Stimulated activated CD8-positive, alpha-beta memory T cell treated with anti-CD3 and anti-CD28 coated beads, Interleukin-15, amount 100 ng/mL, for 48 hours (primary cell): ENCODE measurements around the gene EHD2.
"Not testable (repeated sequence)": the region's sequence is repeated elsewhere in the genome, so short reads cannot be mapped to it uniquely, and the experiment has no call there.

Experiments used
- DNase-seq, 2 donors: peaks; one replicate each; pipeline ENCODE4 v3.0.0-alpha.2; 2020; ENCODE audit warnings: low read depth in 2 of 2

EHD2 gene

DNA sequence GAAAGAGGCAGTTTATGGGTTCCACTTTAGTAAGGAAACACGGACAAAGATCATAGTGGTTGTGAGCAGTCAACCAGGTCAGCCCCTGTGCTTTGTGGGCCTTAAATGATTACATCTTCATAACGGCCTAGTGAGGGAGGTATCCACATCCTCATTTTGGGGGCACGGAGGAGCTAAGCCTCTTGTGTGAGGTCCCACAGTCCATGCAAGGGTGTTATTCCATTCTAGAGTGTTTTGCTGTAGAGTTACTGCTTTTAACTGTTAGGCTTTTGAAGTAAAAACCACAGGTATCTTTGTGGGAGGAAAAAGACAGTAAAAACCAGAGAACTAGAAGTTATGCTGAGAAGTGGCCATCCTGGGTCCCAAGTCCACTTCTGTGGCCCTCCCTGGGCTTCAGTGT lies 36.1 kb downstream of the EHD2 start:
- DNase-seq = no peak

DNA sequence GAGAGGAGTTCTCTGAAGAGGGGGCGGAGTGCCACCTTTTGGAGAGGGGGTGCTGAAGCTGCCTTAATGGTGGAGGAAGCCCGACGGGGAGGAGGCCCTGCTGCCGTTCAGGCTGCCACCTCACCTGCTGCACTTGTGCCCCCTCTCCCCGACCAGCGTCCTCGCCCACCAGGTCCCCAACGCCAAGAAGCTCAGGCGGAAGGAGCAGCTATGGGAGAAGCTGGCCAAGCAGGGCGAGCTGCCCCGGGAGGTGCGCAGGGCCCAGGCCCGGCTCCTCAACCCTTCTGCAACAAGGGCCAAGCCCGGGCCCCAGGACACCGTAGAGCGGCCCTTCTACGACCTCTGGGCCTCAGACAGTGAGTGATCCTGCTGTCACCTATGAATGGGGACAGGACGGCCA lies 37.5 kb downstream of the EHD2 start:
- no peak for DNase-seq

DNA sequence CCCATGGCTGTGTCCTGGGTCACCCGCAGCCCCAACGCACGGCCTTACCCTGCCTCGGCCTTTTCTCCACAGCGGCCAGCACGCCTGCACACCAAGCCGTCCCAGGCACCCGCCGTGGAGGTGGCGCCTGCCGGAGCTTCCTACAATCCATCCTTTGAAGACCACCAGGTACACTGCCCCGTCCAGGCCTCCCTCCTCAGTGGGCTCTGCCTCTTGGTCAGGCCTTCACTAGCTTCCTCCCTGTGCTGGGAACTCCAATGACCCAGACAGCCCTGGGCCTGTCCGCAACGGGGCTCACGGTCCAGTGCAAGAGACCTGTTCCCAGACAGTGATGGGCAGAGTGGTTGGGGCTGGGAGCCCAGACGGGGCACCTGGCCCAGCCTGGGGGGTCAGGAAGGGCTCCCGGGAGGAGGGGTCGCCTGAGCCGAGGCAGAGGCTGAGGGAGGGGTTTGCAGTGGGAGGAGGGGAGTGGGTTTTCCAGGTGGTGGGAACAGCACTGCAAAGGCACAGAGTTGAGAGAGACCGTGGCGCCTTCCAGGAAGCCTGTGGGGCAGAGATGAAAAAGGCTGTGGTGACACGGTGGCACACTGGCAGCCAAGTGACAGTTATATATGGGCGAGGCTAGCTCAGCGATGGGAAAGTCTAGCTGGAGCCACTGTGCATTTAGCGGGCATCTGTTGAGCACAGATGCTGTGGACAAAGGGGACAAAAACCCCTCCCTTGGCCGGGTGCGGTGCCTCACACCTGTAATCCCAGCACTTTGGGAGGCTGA lies 39.4 kb downstream of the EHD2 start:
- no peak for DNase-seq

DNA sequence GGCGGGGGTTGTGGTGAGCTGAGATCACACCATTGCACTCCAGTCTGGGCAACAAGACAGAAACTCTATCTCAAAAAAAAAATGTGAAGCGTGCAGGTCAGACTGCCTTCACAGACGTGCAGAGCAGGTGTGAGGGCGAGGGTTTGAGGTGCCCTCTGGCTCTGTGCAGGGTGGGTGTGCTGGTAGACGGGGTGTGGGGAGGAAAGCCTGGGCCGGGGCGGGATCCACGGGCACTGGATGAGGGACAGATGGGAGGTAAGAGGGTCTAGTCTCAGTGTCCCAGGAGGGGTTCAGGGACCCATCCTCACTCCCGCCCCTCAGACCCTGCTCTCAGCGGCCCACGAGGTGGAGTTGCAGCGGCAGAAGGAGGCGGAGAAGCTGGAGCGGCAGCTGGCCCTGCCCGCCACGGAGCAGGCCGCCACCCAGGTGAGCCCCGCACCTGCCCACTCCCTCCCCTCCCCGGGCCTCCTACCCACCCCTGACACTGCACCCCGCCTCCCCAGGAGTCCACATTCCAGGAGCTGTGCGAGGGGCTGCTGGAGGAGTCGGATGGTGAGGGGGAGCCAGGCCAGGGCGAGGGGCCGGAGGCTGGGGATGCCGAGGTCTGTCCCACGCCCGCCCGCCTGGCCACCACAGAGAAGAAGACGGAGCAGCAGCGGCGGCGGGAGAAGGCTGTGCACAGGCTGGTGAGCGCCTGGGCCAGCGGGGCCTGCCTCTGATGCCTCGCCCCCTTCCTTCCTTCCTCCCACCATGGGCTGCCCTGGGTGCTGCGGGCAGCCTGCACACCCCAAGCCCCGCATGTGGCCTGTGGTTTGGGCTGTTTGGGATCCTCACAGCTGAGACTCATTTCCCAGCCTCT lies 41.2 kb downstream of the EHD2 start:
- no peak for DNase-seq

DNA sequence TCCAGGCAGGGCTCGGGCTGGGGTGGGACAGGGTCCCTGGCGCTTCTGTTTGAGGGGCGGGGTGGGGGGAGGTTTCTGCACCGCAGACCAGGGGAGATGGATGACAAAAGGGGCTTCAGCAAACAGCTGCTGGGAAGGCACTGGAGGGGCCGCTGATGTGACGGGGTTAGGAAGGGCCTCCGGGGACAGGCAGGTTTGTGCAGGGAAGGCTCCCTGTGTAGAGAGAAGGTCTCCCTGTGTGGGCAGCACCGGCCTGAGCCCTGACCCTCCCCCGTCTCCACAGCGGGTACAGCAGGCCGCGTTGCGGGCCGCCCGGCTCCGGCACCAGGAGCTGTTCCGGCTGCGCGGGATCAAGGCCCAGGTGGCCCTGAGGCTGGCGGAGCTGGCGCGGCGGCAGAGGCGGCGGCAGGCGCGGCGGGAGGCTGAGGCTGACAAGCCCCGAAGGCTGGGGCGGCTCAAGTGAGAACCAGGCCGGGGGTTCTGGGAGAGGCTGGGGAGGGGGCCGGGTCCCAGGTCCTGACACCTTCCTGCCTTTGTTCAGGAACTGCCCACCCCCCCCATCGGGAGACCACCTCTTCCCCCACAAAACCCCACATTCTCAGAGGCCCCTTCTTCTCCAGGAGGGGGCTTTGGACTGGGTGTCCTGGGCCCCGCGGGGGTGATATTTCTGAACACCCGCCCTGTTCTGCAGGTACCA lies 42.0 kb downstream of the EHD2 start:
- DNase-seq = no peak

DNA sequence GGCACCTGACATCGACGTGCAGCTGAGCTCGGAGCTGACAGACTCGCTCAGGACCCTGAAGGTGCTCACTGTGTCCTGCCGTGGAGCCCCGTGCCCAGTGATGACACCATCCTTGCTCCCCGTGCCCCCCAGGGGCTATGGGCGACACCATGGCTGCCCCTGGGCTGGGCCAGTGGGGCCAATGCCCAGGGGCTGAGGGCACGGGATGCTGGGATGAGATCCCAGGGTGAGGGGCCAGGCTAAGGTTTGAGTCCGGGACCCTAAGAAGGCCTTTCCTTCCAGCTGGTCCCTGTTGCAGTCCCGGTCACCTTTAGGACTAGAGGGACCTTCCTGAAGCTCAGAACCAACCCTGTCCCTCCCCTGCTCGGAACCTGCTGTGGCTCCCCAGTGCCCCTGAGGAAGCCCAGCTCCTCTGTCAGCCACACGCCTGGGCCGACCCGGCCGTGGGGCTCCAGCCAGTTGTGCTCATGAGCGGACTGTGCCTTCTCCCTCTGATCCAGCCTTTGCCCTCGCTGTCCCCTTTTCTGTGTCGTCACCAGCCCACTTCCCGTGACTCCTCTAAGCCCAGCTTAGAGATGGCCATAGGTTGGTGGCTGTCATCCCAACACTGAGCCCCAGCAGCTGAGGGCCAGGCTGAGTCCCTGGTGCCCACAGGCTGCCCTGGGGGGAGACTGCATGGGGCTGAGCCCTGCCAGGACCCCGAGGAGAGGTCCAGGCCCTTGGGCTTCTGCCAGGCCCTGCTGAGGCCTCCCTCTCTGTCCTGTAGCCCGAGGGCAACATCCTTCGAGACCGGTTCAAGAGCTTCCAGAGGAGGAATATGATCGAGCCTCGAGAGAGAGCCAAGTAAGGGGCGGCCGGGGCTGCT lies 42.8 kb downstream of the EHD2 start:
- no peak for DNase-seq

DNA sequence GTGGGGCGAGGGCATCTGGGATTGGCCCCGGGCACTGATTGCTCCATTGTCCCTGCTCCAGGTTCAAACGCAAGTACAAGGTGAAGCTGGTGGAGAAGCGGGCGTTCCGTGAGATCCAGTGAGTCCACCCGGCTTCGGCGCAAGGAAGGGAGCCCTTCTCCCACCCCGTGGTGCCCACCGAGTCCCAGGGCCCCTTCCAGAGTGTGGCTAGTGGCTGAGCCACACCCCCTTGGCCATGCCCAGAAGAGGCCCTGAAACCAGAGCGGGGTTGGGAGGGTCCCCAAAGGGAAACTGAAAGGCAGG lies 43.4 kb downstream of the EHD2 start:
- no peak for DNase-seq

DNA sequence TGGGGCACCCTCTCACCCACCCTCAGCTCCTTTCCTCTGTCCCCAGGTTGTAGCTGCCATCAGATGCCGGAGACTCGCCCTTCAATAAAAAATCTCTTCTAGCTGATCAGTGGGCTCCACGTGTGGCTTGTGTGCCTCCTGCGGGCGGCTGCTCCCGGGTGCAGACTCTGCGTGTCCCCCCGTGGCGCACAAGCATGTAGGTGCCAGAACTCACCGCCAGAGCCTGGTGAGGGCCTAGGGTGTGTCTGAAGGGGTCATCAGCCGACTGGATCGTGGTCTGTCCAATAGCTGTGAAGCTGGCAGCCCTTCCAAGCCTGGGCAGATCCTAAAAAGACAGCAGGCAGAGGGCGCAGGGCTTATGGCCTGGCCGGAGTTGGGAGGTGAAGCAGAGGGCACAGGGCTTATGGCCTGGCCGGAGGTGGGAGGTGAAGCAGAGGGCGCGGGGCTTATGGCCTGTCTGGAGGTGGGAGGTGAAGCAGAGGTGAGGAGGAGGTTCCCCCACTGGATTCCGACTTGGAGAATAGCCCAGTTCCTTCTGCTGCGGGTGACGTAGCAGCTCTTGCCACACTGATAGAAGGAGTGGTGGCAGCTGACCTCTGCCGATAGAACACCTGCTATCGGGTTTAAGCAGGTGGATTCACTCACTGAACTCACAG lies 43.9 kb downstream of the EHD2 start:
- no peak for DNase-seq

DNA sequence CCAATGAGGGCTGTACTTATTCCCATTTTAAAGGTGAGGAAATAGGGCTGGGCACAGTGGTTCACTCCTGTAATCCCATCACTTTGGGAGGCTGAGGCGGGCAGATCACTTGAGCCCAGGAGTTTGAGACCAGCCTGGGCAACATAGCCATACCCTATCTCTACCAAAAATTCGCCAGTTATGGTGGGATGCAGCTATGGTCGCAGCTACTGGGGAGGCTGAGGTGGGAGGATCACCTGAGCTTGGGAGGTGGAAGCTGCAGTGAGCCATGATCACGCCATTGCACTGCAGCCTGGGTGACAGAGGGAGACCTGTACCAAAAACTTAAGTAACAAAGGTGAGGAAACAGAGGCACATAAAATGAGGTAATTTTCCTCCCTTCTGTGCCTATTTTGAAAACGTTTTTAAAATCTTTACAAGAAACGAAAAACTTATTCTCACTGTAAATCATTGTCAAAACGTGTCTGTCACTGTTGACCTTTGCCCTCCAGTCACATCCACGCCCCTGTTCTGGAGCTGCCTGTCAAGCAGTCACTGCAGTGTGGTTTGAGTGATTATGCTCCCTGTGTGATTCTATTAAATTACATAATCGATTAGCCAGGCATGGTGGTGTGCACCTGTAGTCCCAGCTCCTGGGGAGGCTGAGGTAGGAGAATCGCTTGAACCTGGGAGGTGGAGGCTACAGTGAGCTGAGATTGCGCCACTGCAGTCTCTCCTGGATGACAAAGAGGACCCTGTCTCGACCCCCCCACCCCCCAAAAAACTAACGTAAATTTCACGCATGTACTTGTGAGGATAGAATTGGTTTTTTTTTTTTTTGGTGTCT lies 44.6 kb downstream of the EHD2 start:
- no peak for DNase-seq

DNA sequence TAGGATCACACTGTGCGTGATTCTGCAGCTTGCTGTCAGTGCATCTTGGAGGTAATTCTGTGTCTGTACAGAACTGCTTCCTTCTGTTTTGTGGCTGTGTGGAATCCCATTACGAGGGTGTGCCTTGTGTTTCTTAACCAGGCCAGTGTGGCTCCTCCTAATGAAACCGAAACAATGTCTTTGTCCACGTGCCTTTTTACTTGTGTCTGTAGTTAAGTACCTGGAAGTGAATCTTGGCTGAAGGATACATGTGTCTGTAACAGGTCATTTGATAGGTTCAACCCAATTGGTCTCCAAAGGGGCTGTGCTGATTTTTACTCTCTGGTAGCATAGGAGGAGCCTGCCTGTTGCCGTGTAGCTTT lies 45.2 kb downstream of the EHD2 start:
- no peak for DNase-seq

DNA sequence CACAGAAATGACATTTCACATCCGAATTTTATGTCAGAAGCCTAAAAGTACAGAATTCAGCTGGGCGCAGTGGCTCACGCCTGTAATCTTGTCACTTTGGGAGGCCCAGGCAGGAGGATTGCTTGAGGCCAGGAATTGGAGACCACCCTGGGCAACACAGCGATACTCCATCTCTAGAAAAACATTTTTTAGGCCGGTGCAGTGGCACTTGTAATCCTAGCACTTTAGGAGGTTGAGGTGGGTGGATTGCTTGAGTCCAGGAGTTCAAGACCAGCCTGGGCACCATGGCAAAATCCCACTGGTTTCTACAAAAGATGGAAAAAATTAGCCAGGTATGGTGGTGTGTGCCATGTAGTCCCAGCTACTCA lies 47.4 kb downstream of the EHD2 start:
- no peak for DNase-seq

DNA sequence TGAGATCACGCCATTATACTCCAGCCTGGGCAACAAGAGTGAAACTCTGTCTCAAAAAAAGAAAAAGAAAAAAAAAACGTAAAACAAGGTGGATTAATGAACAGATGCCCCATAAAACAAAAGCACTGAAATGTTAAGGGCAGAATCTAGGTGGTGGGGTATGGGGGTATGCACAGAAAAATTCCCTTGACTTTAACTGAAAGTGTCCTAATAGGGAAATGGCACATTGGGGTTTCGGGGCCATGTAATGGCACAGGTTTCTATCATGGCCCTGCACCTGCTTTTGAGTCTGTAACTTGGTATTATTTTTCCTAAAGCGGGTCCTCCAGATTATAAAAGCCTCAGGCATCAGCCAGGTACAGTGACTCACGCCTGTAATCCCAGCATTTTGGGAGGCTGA lies 48.3 kb downstream of the EHD2 start:
- DNase-seq = no peak

DNA sequence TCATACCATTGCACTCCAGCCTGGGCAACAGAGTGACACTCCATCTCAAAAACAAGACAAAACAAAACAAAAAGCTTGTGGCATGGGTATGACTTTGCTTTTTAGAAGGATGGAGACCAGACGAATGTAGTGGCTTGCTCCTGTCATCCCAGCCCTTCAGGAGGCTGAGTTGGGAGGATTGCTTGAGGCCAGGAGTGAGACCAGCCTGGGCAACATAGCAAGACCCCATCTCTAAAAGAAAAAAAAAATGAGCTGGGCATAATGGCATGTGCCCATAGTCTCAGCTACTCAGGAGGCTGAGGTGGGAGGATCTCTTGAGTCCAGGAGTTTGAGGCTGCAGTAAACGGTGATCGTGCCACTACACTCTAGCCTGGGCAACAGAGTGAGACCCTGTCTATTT lies 48.9 kb downstream of the EHD2 start:
- DNase-seq = no peak

DNA sequence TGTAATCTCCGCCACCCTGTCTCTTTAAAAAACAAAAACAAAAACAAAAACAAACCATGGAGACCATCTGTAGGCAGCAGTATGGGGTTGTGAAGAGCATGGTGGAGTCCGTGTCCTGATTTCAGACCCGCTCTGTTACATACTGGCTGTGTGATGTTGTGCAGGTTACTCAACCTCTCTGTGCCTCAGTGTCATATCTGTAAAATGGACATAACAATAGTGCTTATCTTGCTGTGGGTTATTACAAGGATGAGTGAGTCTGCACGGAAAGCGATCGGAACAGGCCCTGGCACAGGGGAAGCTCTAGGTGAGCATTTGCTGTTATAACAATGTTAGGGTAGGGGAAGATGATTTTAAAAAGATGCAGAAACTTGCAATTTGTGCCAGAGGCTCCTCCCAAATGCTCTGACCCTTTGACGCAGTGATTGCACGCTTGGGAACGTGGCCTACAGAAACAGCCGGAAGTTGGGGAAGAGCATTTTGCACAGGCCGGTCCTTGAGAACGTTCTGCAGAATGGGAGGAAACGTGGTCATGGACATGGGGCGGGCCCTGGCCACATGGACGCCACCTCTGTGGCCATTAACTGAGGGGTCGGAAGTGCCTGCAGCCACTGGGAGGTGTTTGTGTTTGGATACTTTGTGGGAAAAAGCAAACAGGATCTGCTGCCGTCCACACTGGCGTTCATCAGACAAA lies 49.5 kb downstream of the EHD2 start:
- no peak for DNase-seq

DNA sequence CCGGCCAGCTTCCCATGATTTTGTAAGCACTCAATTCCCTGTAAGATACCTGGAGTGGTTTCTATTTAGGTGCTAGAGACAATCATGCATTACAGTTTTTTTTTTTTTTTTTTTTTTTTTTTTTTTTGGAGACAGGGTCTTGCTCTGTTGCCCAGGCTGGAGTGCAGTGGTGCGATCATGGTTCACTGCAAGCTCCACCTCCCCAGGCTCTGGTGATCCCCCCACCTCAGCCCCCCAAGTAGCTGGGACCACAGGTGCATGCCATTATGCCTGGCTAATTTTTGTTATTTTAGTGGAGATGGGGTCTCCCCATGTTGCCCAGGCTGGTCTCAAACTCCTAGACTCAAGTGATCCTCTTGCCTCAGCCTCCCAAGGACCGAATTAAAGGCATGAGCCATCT lies 51.5 kb downstream of the EHD2 start:
- DNase-seq = not testable (repeated sequence)

DNA sequence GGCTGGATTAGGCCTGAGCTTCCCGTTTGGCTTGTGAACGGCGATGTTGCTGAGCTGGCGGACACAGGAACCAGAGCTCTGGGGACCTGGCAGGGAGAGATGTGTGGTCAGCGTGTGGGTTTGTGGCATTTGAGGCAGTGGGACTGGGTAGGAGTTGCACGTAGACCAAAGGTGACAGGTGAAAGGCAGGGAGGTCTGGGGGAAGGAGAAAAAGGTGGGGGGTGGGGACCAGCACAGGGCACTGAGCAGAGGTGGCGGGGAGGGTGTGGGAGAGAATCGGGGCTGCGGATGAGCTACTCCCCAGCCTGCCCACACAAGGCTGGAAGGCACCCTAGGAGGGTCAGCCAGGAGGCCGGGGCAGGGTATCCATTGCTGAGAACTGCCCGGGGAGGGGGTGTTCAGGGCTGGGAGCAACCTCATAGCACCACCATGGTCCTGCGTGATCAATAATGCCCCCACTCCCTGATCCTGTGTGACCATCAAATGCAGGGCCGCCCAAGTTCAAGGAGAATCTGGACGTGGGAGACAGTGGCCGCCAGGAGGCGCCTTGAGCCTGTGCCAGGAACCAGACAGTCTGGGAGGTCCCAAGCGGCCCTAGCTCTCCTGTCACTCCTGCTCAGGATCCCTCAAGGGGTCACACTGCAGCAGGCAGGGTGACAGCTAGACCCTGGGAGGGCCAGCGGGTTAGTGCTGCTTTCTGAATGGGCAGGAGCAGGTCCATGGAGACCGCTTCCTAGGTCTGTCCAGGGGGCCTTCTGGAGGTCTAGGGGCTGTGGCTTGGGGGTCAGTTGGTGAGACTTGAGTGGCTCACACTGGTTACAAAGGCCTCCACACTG lies 52.5 kb downstream of the EHD2 start:
- peak; percentile 9 to 24 for DNase-seq

DNA sequence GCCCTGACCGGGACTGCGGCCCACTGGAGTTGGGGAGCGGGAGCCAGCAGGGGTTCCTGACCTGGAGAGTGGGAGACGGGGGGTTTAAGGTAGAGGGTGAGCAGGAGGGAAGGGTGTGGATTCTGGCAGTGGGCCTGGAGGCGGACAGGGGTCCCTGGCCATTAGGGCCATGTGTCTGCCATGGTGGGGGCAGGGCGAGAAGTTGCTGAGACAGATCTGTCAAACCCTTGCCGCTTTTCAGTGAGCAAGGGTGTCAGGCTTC lies 53.1 kb downstream of the EHD2 start:
- no peak for DNase-seq

DNA sequence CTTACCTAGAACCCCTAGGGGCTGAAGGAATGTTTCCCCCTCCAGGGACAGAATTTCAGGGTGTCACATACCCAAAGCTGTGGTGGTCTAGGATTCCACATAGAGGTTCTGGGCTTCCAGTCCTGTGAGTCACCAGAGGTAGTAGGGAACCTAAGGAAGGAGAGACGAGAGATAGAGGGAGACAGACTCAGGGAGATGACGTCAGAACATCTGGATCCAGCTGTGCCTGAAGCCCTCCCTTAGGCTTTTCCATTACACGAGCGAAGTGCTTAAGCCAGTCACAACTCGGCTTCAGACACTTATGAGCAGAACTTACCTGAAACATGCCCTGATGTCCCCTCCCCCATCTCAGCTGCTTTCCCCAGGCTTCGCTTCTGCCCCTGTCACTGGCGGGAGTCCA lies 53.4 kb downstream of the EHD2 start:
- DNase-seq = no peak

DNA sequence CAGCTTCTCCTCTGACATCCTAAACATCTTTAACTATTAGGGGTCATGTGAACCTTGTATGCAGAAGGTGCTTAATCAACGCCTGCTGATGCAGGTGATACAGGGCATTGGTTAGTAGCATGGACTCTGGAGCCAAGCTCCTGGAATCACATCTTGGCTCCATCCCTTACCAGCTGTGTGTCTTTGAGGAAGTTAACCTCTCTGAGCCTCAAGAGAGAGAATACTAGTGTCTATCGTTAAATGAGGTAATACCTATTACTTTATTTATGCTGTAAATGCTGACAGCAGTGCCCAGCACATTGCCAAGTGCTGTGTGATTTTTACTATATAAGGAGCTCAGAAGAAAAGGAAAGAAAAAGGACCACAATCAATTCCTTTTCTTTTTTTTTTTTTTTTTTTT lies 54.1 kb downstream of the EHD2 start:
- DNase-seq = no peak
